ENCODE data around the gene FYN. TPM values are rescaled to one million over a fixed set of nuclear protein-coding genes. Genes with fewer than 3 reads are reported as not detected.

Gene FYN
- total RNA-seq, 1 donor from 2014 or later: 525 TPM

DNA sequence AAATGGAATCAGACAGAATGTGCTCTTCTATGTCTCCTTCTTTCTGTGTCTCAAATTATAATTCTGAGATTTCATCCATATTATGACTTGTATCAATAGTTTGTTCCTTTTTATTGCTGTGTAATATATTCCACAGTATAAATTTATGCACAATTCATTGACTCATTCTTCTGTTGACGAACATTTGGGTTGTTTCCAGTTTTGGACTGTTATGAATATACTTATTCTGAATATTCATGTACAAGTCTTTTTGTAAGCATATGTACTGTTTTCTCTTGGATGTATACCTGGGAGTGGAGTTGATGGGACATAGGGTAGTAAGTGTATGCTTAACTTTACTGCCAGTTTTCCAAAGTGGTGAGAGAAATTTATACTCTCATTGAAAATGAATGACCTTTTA, 239.4 kb downstream of the FYN start:
- Mint-ChIP-seq H3K4me1 (ENCODE audit: low read depth, unreplicated experiment) (no peaks in the 10 kb centered on the region), H3K27ac (ENCODE audit: unreplicated experiment) (no peak overlapping the region), H3K27me3 (ENCODE audit: unreplicated experiment) (no peaks in the 10 kb centered on the region), H3K36me3 (ENCODE audit: unreplicated experiment) (no peaks in the 10 kb centered on the region), H3K9me3 (ENCODE audit: unreplicated experiment) (peaks cover 4% of the 10 kb centered on the region), H3K4me3 (ENCODE audit: unreplicated experiment) (no peak overlapping the region)
- no peak for DNase-seq
- TF ChIP-seq, protein P1, sequence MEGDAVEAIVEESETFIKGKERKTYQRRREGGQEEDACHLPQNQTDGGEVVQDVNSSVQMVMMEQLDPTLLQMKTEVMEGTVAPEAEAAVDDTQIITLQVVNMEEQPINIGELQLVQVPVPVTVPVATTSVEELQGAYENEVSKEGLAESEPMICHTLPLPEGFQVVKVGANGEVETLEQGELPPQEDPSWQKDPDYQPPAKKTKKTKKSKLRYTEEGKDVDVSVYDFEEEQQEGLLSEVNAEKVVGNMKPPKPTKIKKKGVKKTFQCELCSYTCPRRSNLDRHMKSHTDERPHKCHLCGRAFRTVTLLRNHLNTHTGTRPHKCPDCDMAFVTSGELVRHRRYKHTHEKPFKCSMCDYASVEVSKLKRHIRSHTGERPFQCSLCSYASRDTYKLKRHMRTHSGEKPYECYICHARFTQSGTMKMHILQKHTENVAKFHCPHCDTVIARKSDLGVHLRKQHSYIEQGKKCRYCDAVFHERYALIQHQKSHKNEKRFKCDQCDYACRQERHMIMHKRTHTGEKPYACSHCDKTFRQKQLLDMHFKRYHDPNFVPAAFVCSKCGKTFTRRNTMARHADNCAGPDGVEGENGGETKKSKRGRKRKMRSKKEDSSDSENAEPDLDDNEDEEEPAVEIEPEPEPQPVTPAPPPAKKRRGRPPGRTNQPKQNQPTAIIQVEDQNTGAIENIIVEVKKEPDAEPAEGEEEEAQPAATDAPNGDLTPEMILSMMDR (IDR thresholded peaks at IDR 0.05; ENCODE audit: partially characterized antibody, unreplicated experiment): no peak

DNA sequence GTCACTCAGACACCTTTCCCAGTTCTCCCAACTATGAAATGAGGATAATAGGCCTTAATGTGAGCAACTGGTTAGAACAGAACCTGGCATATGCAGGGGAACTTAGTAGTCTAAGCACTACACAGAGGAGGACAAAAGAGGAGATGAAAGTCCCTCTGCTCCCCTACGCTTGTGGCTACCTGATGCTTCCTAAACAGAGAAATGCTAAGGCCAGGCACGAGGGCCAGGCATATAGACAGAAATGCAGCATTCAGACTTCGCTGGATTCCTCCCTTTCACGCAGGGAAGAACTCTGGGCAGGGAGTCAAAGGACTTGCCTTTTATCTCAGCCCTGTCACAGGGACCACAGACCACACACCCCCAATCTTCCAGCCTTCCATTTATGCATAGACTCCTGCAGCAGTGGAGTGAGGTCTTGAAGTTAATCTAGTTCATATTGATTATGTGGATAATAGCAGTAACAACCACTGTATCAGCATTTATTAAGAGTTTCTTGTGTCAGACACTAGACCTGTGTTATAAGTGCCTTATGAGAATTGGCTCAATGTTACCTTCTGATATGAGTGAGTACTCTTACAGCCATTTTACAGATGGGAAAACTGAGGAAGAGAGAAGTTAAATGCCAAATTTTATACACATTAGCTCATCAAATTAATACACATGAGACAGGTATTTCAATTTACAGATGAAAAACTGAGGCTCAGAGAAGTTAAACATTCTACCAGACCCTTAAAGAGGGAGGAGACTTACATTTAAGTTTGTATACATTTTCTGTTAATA, 240.6 kb downstream of the FYN start:
- Mint-ChIP-seq H3K4me1 (ENCODE audit: low read depth, unreplicated experiment) (peaks cover 3% of the 10 kb centered on the region), H3K36me3 (ENCODE audit: unreplicated experiment) (no peaks in the 10 kb centered on the region), H3K27ac (ENCODE audit: unreplicated experiment) (no peak overlapping the region), H3K27me3 (ENCODE audit: unreplicated experiment) (no peaks in the 10 kb centered on the region), H3K9me3 (ENCODE audit: unreplicated experiment) (peaks cover 4% of the 10 kb centered on the region), H3K4me3 (ENCODE audit: unreplicated experiment) (no peak overlapping the region)
- no peak for DNase-seq
- TF ChIP-seq, protein P1 (IDR thresholded peaks at IDR 0.05; ENCODE audit: partially characterized antibody, unreplicated experiment): no peak

DNA sequence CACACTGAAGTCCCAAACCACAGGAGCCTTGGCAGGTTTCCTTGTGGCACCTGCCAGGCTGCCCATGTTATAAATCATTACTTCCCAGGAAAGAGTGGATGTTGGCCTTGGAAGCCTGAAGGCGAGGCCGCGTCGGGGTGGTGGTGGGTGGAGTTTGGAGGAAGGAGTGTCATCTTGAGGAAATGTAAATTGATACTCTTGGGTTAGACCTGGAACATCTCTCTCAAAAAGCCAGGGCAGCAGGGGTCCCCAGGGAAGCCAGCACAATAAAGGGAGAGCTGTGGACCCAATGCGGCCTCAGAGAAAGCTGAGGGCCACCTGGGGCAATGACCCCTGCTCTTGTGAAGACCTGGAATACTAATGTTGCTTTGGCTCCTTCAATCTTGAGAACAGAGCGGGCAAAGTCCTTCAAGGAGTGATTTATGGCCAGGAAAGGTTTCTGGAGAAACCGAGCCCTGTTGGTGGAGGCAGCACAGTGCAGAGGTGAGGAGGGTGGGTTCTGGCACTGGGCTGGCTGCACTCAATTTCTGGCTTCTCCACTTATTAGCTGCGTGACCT, 241.3 kb downstream of the FYN start:
- H3K36me3 Mint-ChIP-seq (ENCODE audit: unreplicated experiment): no peaks in the 10 kb centered on the region
- H3K4me3 Mint-ChIP-seq (ENCODE audit: unreplicated experiment): no peak overlapping the region
- peaks cover 4% of the 10 kb centered on the region for H3K9me3 Mint-ChIP-seq (ENCODE audit: unreplicated experiment)

DNA sequence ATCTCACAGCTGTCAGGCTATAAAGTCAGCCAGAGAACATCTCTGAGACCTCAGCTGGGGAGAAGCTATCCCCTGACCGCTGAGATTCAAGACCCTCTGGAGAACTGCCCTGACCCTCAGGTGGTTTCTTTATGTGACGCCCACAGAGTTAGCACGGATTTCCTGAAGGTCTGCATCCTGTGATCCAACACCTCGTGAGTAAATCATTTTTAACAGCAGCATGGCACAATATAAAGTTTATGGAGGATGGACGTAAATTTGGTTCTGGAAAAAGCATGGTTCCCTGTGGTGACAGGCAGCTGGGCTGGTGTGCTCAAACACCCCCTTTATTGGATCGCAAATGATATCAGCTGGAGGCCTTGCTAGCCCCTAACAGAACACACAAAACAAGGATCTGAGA, 242.2 kb downstream of the FYN start:
- peaks cover 7% of the 10 kb centered on the region for H3K4me1 Mint-ChIP-seq (ENCODE audit: low read depth, unreplicated experiment)
- TF ChIP-seq, protein P1 (IDR thresholded peaks at IDR 0.05; ENCODE audit: partially characterized antibody, unreplicated experiment): no peak
- peaks cover 4% of the 10 kb centered on the region for H3K9me3 Mint-ChIP-seq (ENCODE audit: unreplicated experiment)

More for the DNA sequence above, 241.3 kb downstream of the FYN start:
- DNase-seq: no peak
- peaks cover 3% of the 10 kb centered on the region for H3K4me1 Mint-ChIP-seq (ENCODE audit: low read depth, unreplicated experiment)
- H3K27ac Mint-ChIP-seq (ENCODE audit: unreplicated experiment): no peak overlapping the region
- TF ChIP-seq, protein P1 (IDR thresholded peaks at IDR 0.05; ENCODE audit: partially characterized antibody, unreplicated experiment): no peak
- H3K27me3 Mint-ChIP-seq (ENCODE audit: unreplicated experiment): no peaks in the 10 kb centered on the region

More for the DNA sequence above, 242.2 kb downstream of the FYN start:
- H3K27ac Mint-ChIP-seq (ENCODE audit: unreplicated experiment): no peak overlapping the region
- no peaks in the 10 kb centered on the region for H3K27me3 Mint-ChIP-seq (ENCODE audit: unreplicated experiment)
- DNase-seq: no peak
- no peaks in the 10 kb centered on the region for H3K36me3 Mint-ChIP-seq (ENCODE audit: unreplicated experiment)
- H3K4me3 Mint-ChIP-seq (ENCODE audit: unreplicated experiment): no peak overlapping the region
